NK-92 (cell line): ENCODE results near the gene PRMT1.
"Not testable (repeated sequence)": the region's sequence is repeated elsewhere in the genome, so short reads cannot be mapped to it uniquely, and the experiment has no call there.

Experiments used
- DNase-seq: peaks from one replicate; lab custom pipeline; 2025; ENCODE audit not compliant: unreplicated experiment; lab: John Stamatoyannopoulos, UW

Gene PRMT1

GRCh38 chr19:49718511-49718910 is 41.4 kb downstream of the PRMT1 start:
- DNase-seq = no peak

- DNase-seq = no peak
Observed at GRCh38 chr19:49718991-49719390, 41.9 kb downstream of the PRMT1 start.

- not testable (repeated sequence) for DNase-seq
Observed at GRCh38 chr19:49719420-49719819, 42.3 kb downstream of the PRMT1 start.

GRCh38 chr19:49727217-49728030 is 50.4 kb downstream of the PRMT1 start:
- DNase-seq = no peak

- DNase-seq = no peak
Observed at GRCh38 chr19:49730166-49730565, 53.1 kb downstream of the PRMT1 start.
